Astrocyte (in vitro differentiated cells and primary cell): Measurements from ENCODE around the gene NCR3LG1.

Experiments used
- CTCF ChIP-seq: IDR thresholded peaks from 2 replicates; pipeline ENCODE4 v1.5.1; 2011; ENCODE audit warnings: low read depth, mild to moderate bottlenecking, inconsistent platforms, low read length, moderate library complexity; ENCODE audit not compliant: insufficient read depth
- EZH2 ChIP-seq: IDR thresholded peaks from 2 replicates; pipeline ENCODE4 v1.6.1; 2012; ENCODE audit warnings: mild to moderate bottlenecking, low read length, inconsistent platforms; ENCODE audit not compliant: insufficient read depth

- no peak for TF ChIP-seq CTCF
- TF ChIP-seq EZH2 = no peak
These were observed 62.1 kb downstream of the NCR3LG1 start for GRCh38 chr11:17413414-17414316.
